GM12891 (cell line): ENCODE measurements around the gene SIAH3.

Experiments
- PAX5 ChIP-seq: IDR thresholded peaks from 2 replicates; pipeline ENCODE4 v1.6.1; 2011; ENCODE audit warnings: low read length, moderate library complexity, mild to moderate bottlenecking; ENCODE audit not compliant: insufficient read depth, severe bottlenecking
- POLR2A ChIP-seq: IDR thresholded peaks from 2 replicates; pipeline ENCODE4 v1.6.1; 2011; ENCODE audit warnings: low read depth, low read length, control low read depth
- POLR2AphosphoS5 ChIP-seq: IDR thresholded peaks from 2 replicates; pipeline ENCODE4 v1.6.1; 2011; ENCODE audit warnings: low read depth, low read length, control low read depth
- POU2F2 ChIP-seq: IDR thresholded peaks from 2 replicates; pipeline ENCODE4 v1.6.1; 2011; ENCODE audit warnings: low read depth, mild to moderate bottlenecking, control low read depth, low read length, moderate library complexity
- TAF1 ChIP-seq: IDR thresholded peaks from 2 replicates; pipeline ENCODE4 v1.6.1; 2011; ENCODE audit warnings: low read depth, low read length, control low read depth

DNA sequence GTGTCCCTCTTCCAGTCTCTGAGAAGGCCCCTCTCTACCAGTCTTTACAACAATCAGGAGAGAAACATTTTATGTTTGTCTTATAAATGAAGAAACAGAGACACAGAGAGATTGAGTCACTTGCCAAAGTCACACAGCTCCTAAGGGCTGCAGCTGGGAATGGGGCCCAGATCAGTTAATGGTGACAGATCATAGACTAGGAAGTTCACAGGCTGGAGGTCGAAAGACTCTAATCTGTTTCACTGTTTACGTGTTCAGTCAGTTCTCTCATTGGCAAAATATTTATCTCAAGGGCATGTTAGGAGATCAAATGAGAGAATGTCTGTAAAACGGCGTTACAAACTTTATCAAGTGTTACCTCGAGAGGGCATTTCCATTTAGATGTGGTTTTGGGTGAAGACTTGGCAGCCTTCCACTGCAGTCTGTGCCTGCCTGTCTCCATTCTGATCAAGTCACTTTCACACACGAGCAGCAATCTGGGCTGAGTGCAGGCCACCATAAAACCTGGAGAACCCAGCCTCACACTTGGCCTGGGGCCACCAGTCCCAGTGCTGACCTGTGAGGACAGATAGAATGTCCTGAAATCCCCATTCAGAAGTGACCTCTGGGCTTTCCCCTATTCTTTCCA, 65.1 kb downstream of the SIAH3 start:
- no peak for TF ChIP-seq POLR2AphosphoS5
- no peak for TF ChIP-seq POLR2A
- TF ChIP-seq TAF1 = no peak
- no peak for TF ChIP-seq POU2F2
- TF ChIP-seq PAX5 = no peak
